T-cell (primary cell): ENCODE results near the gene KATNB1. TPM values are rescaled to one million over a fixed set of nuclear protein-coding genes. Genes with fewer than 3 reads are reported as not detected.
A peak's percentile ranks its signal among the peaks of the same experiment; 100 is the strongest.
"Not testable (repeated sequence)": the region's sequence is repeated elsewhere in the genome, so short reads cannot be mapped to it uniquely, and the experiment has no call there.

Experiments
- ATAC-seq, 4 experiments: fragments of 200-7000 bp in 3 of 4; fragments of 150-1000 bp in 1 of 4; cut with Tn5 transposase; replicated peaks in 1 of 4; 1 replicate in 3 of 4; 2 replicates in 1 of 4; pipeline ENCODE4 v1.10.0; 2021; ENCODE audit warnings: moderate library complexity in 3 of 4, mild to moderate bottlenecking in 2 of 4, moderate number of reproducible peaks in 1 of 4
- CTCF ChIA-PET, 2 donors: fragments of 300-600 bp; sonication (Branson Sonifier 250); formaldehyde crosslinking; loops; one replicate each; lab custom pipeline; 2022; ENCODE audit warnings: antibody characterized with exemption in 2 of 2; lab: Charles Lee
- POLR2A ChIA-PET, 2 donors: fragments of 300-600 bp; sonication (Branson Sonifier 250); formaldehyde crosslinking; loops; one replicate each; lab custom pipeline; 2022; ENCODE audit warnings: antibody characterized with exemption in 2 of 2; lab: Charles Lee
- DNase-seq, 35 experiments: peaks; one replicate each; pipeline versions ENCODE4 v3.0.0 to v3.0.0-alpha.2; 2013 to 2023
- H3K27ac ChIP-seq: one replicate; pipeline ENCODE4 v1.5.1; 2013; ENCODE audit warnings: low read length
- H3K27me3 ChIP-seq, 2 experiments: replicated peaks in 1 of 2; 1 replicate in 1 of 2; 2 replicates in 1 of 2; pipeline versions ENCODE4 v1.6.1 to v1.7.0; 2013; ENCODE audit warnings: low read length in 1 of 2, mixed read lengths in 1 of 2; ENCODE audit not compliant: control insufficient read depth in 2 of 2, insufficient read depth in 2 of 2; ENCODE audit errors: extremely low read depth in 1 of 2
- H3K36me3 ChIP-seq, 2 donors: 1 replicate in 1 of 2; 2 replicates in 1 of 2; pipeline versions ENCODE4 v1.6.1 to v1.7.0; 2013; ENCODE audit warnings: low read length in 1 of 2; ENCODE audit not compliant: control insufficient read depth in 2 of 2, insufficient read depth in 1 of 2; ENCODE audit errors: extremely low read depth in 1 of 2
- H3K4me1 ChIP-seq, 2 experiments: 1 replicate in 1 of 2; 2 replicates in 1 of 2; pipeline versions ENCODE4 v1.6.1 to v1.7.0; 2013; ENCODE audit warnings: low read length in 2 of 2, mixed read lengths in 1 of 2; ENCODE audit not compliant: insufficient read depth in 2 of 2, control insufficient read depth in 1 of 2; ENCODE audit errors: extremely low read depth in 1 of 2
- H3K4me3 ChIP-seq, 2 donors: 1 replicate in 1 of 2; 2 replicates in 1 of 2; pipeline versions ENCODE4 v1.5.1 to v1.7.0; 2013; ENCODE audit warnings: mild to moderate bottlenecking in 2 of 2, low read length in 1 of 2, moderate library complexity in 1 of 2; ENCODE audit not compliant: control insufficient read depth in 1 of 2; ENCODE audit errors: extremely low read depth in 1 of 2
- H3K9me3 ChIP-seq: 2 replicates; pipeline ENCODE4 v1.7.0; 2013
- H3K27ac Mint-ChIP-seq, 2 donors: one replicate each; pipeline ENCODE4 v1.8.0; 2020 to 2021; ENCODE audit warnings: mild to moderate bottlenecking in 2 of 2, mixed read lengths in 2 of 2
- H3K27me3 Mint-ChIP-seq, 2 donors: one replicate each; pipeline ENCODE4 v1.8.0; 2021 to 2022; ENCODE audit warnings: mixed read lengths in 2 of 2
- H3K36me3 Mint-ChIP-seq: one replicate; pipeline ENCODE4 v1.8.0; 2021; ENCODE audit warnings: mixed read lengths
- H3K4me1 Mint-ChIP-seq, 3 donors: one replicate each; pipeline ENCODE4 v1.8.0; 2020 to 2022; ENCODE audit warnings: mixed read lengths in 3 of 3, mild to moderate bottlenecking in 1 of 3
- H3K4me3 Mint-ChIP-seq, 3 donors: one replicate each; pipeline ENCODE4 v1.8.0; 2020 to 2022; ENCODE audit warnings: mild to moderate bottlenecking in 3 of 3, mixed read lengths in 3 of 3, moderate library complexity in 3 of 3
- H3K9me3 Mint-ChIP-seq, 3 donors: one replicate each; pipeline ENCODE4 v1.8.0; 2020 to 2022; ENCODE audit warnings: mixed read lengths in 3 of 3
- whole genome bisulfite sequencing: methylation state at CpG from one replicate; pipeline ENCODE4 v1.1.5; 2013; ENCODE audit warnings: missing lambda C conversion rate; ENCODE audit not compliant: insufficient coverage; 5-methylcytosine and 5-hydroxymethylcytosine counted together
- total RNA-seq, 35 experiments: library from RNA in 6 of 35; stranded (reverse) in 6 of 35; fragments of 120-200 nt in 1 of 35; gene quantifications; one replicate each; pipeline versions ENCODE4 v1.2.1 to v1.2.4 and lab custom pipeline; 2013 to 2026

KATNB1 gene
- total RNA-seq, 5 donors from 2014 or later (not counting 1 experiment from before 2014, with no cell fraction given) = 23.0 to 28.0 (median 25.5) TPM

DNA sequence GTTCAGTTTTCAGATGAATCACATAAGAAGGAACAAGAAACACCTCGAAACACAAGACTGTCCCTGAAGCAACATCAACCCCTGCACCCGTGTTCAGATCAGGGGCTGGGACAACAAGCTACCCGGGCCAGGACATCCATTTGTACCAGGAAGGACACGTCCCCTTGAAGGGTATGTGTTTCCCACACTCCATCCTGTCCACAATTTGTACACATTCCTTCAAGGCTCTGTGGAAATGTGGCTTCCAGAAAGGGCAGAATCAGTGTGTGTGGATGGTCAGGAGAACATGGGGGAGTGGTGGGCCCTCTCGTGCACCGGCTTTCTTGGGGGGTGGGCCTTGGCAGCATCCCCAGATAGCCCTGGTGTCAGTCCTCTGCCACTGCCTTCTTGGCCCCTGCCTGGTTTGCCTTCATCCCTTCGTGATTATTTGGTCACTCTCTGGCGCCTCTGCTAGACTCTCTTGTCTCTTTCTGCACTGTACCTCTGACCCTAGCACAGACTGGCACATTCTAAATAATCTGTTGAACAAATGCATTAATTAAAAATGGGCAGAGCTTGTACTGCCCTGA is 56.4 kb downstream of the KATNB1 start:
- Histone ChIP-seq H3K9me3 (no peaks in the 10 kb centered on the region), H3K27me3 (peaks cover 0 to 6% of the 10 kb centered on the region in 2 experiments), H3K36me3 (no peaks in the 10 kb centered on the region), H3K4me1 (no peaks in the 10 kb centered on the region), H3K27ac (no peak overlapping the region), H3K4me3 (no peak overlapping the region)
- H3K27me3 Mint-ChIP-seq = peaks cover 2 to 3% of the 10 kb centered on the region in 2 donors
- DNase-seq (no peak), ATAC-seq (no peak)
- H3K36me3 Mint-ChIP-seq = no peaks in the 10 kb centered on the region
- POLR2A ChIA-PET = no interaction called here
- CTCF ChIA-PET = no interaction called here
- H3K9me3 Mint-ChIP-seq = no peaks in the 10 kb centered on the region
- no peak overlapping the region for H3K27ac Mint-ChIP-seq
- no peak overlapping the region for H3K4me3 Mint-ChIP-seq
- peaks cover 0 to 1% (median 0%) of the 10 kb centered on the region in 3 donors for H3K4me1 Mint-ChIP-seq
- WGBS = 81% methylated on average over 4 of the region's 8 CpGs

DNA sequence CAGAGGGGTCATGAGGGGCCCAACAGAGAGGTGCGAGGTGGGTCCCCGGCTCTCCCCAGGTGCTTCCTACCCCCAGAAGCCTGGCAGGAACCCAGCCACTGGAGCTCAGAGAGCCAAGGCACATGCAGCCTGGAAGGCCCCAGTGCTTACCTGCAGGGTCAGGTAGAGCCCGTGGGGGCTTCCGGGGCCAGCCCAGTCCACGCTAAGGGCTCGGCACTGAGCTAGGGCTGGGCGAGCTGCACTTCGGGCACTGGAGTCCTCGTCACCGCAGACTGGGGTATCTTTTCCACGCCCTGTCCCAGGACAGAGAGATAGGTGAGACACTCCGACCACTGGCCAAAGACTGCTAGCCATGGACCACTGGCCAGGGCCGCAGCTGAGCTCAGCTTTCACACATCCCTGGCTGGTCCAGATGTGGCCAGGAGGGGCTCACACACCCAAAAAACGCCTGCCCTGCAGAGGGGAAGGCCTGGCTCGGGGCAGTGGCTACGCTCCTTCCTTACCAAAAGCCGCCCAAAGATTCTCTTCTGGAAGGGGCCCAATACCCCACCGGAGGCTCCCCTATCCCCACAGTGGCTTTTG is 59.4 kb downstream of the KATNB1 start:
- ChIA-PET POLR2A (no interaction called here), CTCF (no interaction called here)
- H3K4me1 Mint-ChIP-seq = peaks cover 13 to 15% (median 13%) of the 10 kb centered on the region in 3 donors
- no peak for ATAC-seq
- H3K27me3 Mint-ChIP-seq = peaks cover 5 to 9% of the 10 kb centered on the region in 2 donors
- no peak for DNase-seq
- peaks cover 0 to 8% of the 10 kb centered on the region in 2 experiments for H3K4me1 ChIP-seq
- H3K36me3 Mint-ChIP-seq = no peaks in the 10 kb centered on the region
- no peak overlapping the region for H3K4me3 Mint-ChIP-seq
- 89% methylated on average over 15 of the region's 18 CpGs for WGBS
- no peaks in the 10 kb centered on the region for H3K9me3 ChIP-seq
- H3K36me3 ChIP-seq = no peaks in the 10 kb centered on the region
- no peaks in the 10 kb centered on the region for H3K9me3 Mint-ChIP-seq
- no peak overlapping the region for H3K27ac Mint-ChIP-seq
- no peak overlapping the region for H3K4me3 ChIP-seq
- H3K27me3 ChIP-seq = peaks cover 0 to 5% of the 10 kb centered on the region in 2 experiments
- H3K27ac ChIP-seq = no peak overlapping the region

DNA sequence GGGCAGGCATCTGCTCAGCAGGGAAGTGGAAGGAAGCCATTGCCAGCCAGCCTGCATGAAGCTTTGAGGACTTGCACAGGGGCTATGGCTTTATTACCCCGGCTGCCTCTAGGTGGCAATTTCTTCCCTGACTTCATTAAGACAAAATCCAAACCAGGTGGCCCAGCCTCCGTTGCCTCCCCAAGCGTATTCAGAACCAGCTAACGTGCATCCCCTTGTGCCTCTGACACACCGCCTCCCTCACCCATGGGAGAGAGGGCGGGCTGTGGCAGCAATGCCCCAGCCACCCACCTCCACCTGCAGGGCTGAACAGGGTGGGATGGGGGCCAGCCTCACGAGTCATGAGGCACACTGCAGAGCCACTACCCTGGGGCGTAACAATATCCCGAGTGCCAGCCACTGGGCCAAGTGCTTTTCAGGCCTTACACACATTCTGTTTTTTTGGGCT is 59.9 kb downstream of the KATNB1 start:
- H3K4me1 ChIP-seq = peaks cover 0 to 13% of the 10 kb centered on the region in 2 experiments
- no peak overlapping the region for H3K4me3 Mint-ChIP-seq
- H3K36me3 Mint-ChIP-seq = no peaks in the 10 kb centered on the region
- H3K4me1 Mint-ChIP-seq = peaks cover 17 to 20% (median 19%) of the 10 kb centered on the region in 3 donors
- H3K27me3 ChIP-seq = peaks cover 0 to 9% of the 10 kb centered on the region in 2 experiments
- no peaks in the 10 kb centered on the region for H3K36me3 ChIP-seq
- H3K4me3 ChIP-seq = no peak overlapping the region
- POLR2A ChIA-PET = no interaction called here
- CTCF ChIA-PET = no interaction called here
- H3K9me3 Mint-ChIP-seq = no peaks in the 10 kb centered on the region
- H3K9me3 ChIP-seq = no peaks in the 10 kb centered on the region
- WGBS = 8% methylated on average over 2 of the region's 9 CpGs
- no peak overlapping the region for H3K27ac Mint-ChIP-seq
- peaks cover 8 to 9% of the 10 kb centered on the region in 2 donors for H3K27me3 Mint-ChIP-seq
- DNase-seq (peak in 7 of 35 experiments; percentile 10 to 50 (median 21)), ATAC-seq (peak in 3 of 4 experiments; percentile 43 to 50 (median 46))
- H3K27ac ChIP-seq = no peak overlapping the region

DNA sequence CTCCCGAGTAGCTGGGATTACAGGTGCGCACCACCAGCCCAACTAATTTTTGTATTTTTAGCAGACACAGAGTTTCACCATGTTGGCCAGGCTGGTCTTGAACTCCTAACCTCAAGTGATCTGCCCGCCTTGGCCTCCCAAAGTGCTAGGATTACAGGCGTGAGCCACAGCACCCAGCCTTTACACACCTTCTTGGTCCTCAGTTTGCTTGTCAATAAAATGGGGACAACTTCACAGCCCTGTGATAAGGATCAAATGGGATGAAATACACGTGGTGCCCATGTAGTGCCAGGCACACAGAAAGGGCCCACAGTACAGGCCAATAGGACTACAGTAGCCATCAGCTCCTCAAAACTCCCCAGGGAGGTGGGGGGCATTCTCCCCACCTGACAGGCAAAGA is 60.4 kb downstream of the KATNB1 start:
- peaks cover 9 to 13% of the 10 kb centered on the region in 2 donors for H3K27me3 Mint-ChIP-seq
- 75% methylated on average over 4 of the region's 5 CpGs for WGBS
- CTCF ChIA-PET, H3K36me3 Mint-ChIP-seq, DNase-seq, H3K4me3 ChIP-seq, H3K9me3 Mint-ChIP-seq, H3K27ac ChIP-seq, H3K27ac Mint-ChIP-seq, H3K9me3 ChIP-seq, POLR2A ChIA-PET, H3K36me3 ChIP-seq, ATAC-seq, H3K4me3 Mint-ChIP-seq: not testable (repeated sequence)
- H3K4me1 Mint-ChIP-seq = peaks cover 21 to 25% (median 23%) of the 10 kb centered on the region in 3 donors
- Histone ChIP-seq H3K4me1 (peaks cover 0 to 18% of the 10 kb centered on the region in 2 experiments), H3K27me3 (peaks cover 0 to 11% of the 10 kb centered on the region in 2 experiments)

DNA sequence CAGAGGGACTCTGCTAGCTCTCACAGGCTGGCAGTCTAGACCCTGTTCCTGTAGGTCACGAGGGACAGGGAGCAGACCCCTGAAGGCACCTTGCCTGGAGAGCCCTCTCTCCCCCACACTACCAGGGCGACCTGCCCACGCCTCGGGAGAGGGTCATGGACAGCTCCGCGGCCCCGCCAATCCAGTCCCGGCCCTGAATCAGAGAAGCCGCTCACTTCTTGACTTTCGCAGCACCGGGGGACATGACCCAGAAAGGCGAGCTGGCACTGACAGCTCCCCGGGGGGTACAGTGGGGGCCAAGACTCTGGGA is 61.6 kb downstream of the KATNB1 start:
- no peak for ATAC-seq
- 91% methylated on average over 13 of the region's 13 CpGs for WGBS
- H3K27me3 Mint-ChIP-seq = peaks cover 9 to 13% of the 10 kb centered on the region in 2 donors
- no peaks in the 10 kb centered on the region for H3K9me3 Mint-ChIP-seq
- no peak overlapping the region for H3K4me3 Mint-ChIP-seq
- Histone ChIP-seq H3K27ac (no peak overlapping the region), H3K36me3 (no peaks in the 10 kb centered on the region), H3K27me3 (peaks cover 0 to 19% of the 10 kb centered on the region in 2 experiments), H3K9me3 (no peaks in the 10 kb centered on the region), H3K4me3 (no peak overlapping the region), H3K4me1 (peaks cover 0 to 28% of the 10 kb centered on the region in 2 experiments)
- peaks cover 21 to 29% (median 25%) of the 10 kb centered on the region in 3 donors for H3K4me1 Mint-ChIP-seq
- no peaks in the 10 kb centered on the region for H3K36me3 Mint-ChIP-seq
- DNase-seq = no peak
- CTCF ChIA-PET = no interaction called here
- POLR2A ChIA-PET = no interaction called here
- no peak overlapping the region for H3K27ac Mint-ChIP-seq

DNA sequence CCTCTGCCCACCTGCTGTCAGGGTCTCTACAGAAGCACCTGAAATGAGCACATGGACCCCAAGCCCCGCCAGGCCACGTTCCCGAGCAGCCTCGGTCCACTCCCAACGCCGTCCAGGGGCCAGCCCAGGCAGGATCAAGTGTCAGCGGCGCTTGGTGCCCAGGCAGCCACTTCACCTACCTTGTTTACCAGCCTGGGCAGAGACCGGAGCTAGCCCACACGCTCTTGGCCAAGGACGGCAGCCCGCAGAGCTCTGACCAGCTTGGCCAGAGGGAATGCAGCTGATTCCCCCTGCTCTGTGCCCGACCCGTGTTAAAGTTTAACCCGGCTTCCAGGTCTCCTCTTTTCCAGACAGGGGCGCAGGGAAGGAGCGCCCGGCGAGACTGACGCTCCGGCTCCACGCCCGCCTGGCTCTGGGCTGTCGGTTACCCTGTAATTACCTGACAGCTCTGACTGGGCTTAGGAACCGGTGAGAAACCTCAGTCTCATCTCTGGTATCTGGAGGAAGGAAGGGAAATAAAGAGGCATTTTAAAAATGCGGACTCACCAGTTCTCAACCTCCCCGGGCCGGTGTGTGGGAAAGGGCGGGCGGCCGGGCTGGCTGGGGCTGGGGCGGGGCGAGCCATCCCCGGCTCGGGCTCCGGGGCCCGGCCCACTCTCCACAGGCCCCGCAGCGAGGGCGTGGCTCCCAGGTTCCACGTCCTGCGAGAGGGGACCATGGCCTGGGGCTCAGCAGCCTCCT is 62.1 kb downstream of the KATNB1 start:
- Mint-ChIP-seq H3K36me3 (no peaks in the 10 kb centered on the region), H3K27me3 (peaks cover 11 to 15% of the 10 kb centered on the region in 2 donors), H3K4me1 (peaks cover 25 to 32% (median 28%) of the 10 kb centered on the region in 3 donors), H3K9me3 (no peaks in the 10 kb centered on the region), H3K4me3 (no peak overlapping the region), H3K27ac (no peak overlapping the region)
- no peak overlapping the region for H3K4me3 ChIP-seq
- ChIA-PET POLR2A (no interaction called here), CTCF (no interaction called here)
- H3K9me3 ChIP-seq = no peaks in the 10 kb centered on the region
- peaks cover 0 to 31% of the 10 kb centered on the region in 2 experiments for H3K4me1 ChIP-seq
- no peak for ATAC-seq
- WGBS = 89% methylated on average over 38 of the region's 42 CpGs
- no peak overlapping the region for H3K27ac ChIP-seq
- H3K27me3 ChIP-seq = peaks cover 0 to 22% of the 10 kb centered on the region in 2 experiments
- DNase-seq = no peak
- H3K36me3 ChIP-seq = no peaks in the 10 kb centered on the region
